HL-60 (cell line): ENCODE results near the gene S100A16.

Source experiments
- TF ChIP-seq, protein P1 (sequence below): IDR thresholded peaks from one replicate; pipeline ENCODE4 v1.5.1; 2011; ENCODE audit warnings: low read length, control low read depth, inconsistent platforms; ENCODE audit not compliant: insufficient read depth
- TF ChIP-seq, protein P2 (sequence below): IDR thresholded peaks from 2 replicates; pipeline ENCODE4 v1.6.1; 2012; ENCODE audit warnings: low read depth; ENCODE audit not compliant: insufficient replicate concordance

DNA sequence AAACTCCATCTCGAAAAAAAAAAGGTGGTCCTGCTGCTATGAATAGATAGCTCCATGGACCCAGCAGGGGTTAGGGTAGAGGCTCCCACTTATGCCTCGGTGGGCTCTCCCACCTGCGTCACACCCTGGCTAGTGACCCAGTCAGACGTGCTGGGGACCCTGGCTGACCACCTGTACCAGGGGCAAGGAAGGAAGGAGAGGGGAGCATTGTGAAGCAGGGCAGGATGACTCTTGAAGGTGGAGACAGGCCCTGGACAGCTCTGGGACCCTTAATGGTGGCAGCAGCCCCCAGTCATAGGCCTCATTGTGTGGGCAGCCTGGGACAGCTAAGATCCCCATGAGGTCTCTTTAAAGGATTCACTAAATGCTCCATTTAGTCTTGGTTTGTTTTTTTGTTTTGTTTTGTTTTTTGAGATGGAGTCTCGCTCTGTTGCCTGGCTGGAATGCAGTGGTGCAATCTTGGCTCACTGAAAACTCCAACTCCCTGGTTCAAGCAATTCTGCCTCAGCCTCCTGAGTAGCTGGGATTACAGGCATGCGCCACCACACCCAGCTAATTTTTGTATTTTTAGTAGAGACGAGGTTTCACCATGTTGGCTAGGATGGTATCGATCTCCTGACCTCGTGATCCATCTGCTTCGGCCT, 35.2 kb upstream of the S100A16 start:
- TF ChIP-seq, protein P1, sequence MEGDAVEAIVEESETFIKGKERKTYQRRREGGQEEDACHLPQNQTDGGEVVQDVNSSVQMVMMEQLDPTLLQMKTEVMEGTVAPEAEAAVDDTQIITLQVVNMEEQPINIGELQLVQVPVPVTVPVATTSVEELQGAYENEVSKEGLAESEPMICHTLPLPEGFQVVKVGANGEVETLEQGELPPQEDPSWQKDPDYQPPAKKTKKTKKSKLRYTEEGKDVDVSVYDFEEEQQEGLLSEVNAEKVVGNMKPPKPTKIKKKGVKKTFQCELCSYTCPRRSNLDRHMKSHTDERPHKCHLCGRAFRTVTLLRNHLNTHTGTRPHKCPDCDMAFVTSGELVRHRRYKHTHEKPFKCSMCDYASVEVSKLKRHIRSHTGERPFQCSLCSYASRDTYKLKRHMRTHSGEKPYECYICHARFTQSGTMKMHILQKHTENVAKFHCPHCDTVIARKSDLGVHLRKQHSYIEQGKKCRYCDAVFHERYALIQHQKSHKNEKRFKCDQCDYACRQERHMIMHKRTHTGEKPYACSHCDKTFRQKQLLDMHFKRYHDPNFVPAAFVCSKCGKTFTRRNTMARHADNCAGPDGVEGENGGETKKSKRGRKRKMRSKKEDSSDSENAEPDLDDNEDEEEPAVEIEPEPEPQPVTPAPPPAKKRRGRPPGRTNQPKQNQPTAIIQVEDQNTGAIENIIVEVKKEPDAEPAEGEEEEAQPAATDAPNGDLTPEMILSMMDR = no peak
- TF ChIP-seq, protein P2, sequence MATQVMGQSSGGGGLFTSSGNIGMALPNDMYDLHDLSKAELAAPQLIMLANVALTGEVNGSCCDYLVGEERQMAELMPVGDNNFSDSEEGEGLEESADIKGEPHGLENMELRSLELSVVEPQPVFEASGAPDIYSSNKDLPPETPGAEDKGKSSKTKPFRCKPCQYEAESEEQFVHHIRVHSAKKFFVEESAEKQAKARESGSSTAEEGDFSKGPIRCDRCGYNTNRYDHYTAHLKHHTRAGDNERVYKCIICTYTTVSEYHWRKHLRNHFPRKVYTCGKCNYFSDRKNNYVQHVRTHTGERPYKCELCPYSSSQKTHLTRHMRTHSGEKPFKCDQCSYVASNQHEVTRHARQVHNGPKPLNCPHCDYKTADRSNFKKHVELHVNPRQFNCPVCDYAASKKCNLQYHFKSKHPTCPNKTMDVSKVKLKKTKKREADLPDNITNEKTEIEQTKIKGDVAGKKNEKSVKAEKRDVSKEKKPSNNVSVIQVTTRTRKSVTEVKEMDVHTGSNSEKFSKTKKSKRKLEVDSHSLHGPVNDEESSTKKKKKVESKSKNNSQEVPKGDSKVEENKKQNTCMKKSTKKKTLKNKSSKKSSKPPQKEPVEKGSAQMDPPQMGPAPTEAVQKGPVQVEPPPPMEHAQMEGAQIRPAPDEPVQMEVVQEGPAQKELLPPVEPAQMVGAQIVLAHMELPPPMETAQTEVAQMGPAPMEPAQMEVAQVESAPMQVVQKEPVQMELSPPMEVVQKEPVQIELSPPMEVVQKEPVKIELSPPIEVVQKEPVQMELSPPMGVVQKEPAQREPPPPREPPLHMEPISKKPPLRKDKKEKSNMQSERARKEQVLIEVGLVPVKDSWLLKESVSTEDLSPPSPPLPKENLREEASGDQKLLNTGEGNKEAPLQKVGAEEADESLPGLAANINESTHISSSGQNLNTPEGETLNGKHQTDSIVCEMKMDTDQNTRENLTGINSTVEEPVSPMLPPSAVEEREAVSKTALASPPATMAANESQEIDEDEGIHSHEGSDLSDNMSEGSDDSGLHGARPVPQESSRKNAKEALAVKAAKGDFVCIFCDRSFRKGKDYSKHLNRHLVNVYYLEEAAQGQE = no peak
